SU-DHL-6 (cell line): ENCODE data around the gene VASN.

Source experiments
- EZH2phosphoT487 ChIP-seq: fragments of 200-600 bp; sonication (generic), shearing (Covaris generic); conservative IDR thresholded peaks from 2 replicates; pipeline ENCODE4 v1.6.1; 2018; ENCODE audit warnings: mild to moderate bottlenecking, antibody characterized with exemption, low read length, moderate library complexity, mixed read lengths
- TF ChIP-seq, protein P1 (sequence below): fragments of 200-600 bp; sonication (generic); IDR thresholded peaks from one replicate; pipeline ENCODE4 v1.5.1; 2017; ENCODE audit warnings: antibody characterized with exemption, mild to moderate bottlenecking, low read length, moderate library complexity; ENCODE audit not compliant: insufficient read depth, poor library complexity, severe bottlenecking

DNA sequence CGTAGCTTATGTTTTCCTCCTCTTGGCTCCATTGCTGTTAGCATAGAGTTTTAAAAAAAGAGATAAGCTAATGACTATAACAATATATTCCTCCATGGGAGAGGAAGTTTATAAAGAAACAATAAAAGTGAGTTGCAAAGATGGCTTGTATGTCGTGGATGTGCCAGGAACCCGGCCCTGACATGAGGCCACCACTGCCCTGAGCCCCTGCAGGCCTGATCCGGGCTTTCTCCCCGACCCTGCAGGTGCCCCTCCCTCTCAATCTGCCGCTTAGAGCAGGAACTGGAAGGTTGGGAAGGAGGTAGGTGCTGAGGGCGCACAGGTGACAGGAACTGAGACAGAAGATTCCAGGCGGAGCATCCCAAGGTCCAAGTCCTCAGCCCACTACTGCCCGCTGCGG, 32.2 kb upstream of the VASN start:
- TF ChIP-seq, protein P1, sequence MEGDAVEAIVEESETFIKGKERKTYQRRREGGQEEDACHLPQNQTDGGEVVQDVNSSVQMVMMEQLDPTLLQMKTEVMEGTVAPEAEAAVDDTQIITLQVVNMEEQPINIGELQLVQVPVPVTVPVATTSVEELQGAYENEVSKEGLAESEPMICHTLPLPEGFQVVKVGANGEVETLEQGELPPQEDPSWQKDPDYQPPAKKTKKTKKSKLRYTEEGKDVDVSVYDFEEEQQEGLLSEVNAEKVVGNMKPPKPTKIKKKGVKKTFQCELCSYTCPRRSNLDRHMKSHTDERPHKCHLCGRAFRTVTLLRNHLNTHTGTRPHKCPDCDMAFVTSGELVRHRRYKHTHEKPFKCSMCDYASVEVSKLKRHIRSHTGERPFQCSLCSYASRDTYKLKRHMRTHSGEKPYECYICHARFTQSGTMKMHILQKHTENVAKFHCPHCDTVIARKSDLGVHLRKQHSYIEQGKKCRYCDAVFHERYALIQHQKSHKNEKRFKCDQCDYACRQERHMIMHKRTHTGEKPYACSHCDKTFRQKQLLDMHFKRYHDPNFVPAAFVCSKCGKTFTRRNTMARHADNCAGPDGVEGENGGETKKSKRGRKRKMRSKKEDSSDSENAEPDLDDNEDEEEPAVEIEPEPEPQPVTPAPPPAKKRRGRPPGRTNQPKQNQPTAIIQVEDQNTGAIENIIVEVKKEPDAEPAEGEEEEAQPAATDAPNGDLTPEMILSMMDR, result no peak
- no peak for TF ChIP-seq EZH2phosphoT487
